Activated CD4-positive, alpha-beta T cell treated with anti-CD3 and anti-CD28 coated beads for 36 hours (primary cell): ENCODE measurements around the gene PRR15L. TPM values are rescaled to one million over a fixed set of nuclear protein-coding genes. Genes with fewer than 3 reads are reported as not detected.
"Not testable (repeated sequence)": the region's sequence is repeated elsewhere in the genome, so short reads cannot be mapped to it uniquely, and the experiment has no call there.

Experiments used
- ATAC-seq: fragments of 200-7000 bp; cut with Tn5 transposase; one replicate; pipeline ENCODE4 v1.10.0; 2021; ENCODE audit warnings: mild to moderate bottlenecking, moderate library complexity
- CTCF ChIA-PET: fragments of 350-600 bp; sonication (Branson Sonifier 250); formaldehyde crosslinking; loops from one replicate; lab custom pipeline; 2021; ENCODE audit warnings: antibody characterized with exemption; lab: Charles Lee
- POLR2A ChIA-PET: fragments of 350-600 bp; sonication (Branson Sonifier 250); formaldehyde crosslinking; loops from one replicate; lab custom pipeline; 2021; ENCODE audit warnings: antibody characterized with exemption, inconsistent platforms; lab: Charles Lee
- DNase-seq: peaks from one replicate; pipeline ENCODE4 v3.0.0-alpha.2; 2020
- H3K27ac Mint-ChIP-seq: one replicate; pipeline ENCODE4 v1.8.0; 2021; ENCODE audit warnings: mixed read lengths
- H3K27me3 Mint-ChIP-seq: one replicate; pipeline ENCODE4 v1.8.0; 2021; ENCODE audit warnings: mixed read lengths
- H3K36me3 Mint-ChIP-seq: one replicate; pipeline ENCODE4 v1.8.0; 2021; ENCODE audit warnings: low read depth, mixed read lengths
- H3K4me1 Mint-ChIP-seq: one replicate; pipeline ENCODE4 v1.8.0; 2021; ENCODE audit warnings: mixed read lengths
- H3K4me3 Mint-ChIP-seq: one replicate; pipeline ENCODE4 v1.8.0; 2021; ENCODE audit warnings: mild to moderate bottlenecking, moderate library complexity, mixed read lengths
- H3K9me3 Mint-ChIP-seq: one replicate; pipeline ENCODE4 v1.8.0; 2021; ENCODE audit warnings: low read depth, mixed read lengths
- intact Hi-C, 2 experiments: fragments of 100-400 bp; cut with DNase I in 1 of 2; cut with micrococcal nuclease in 1 of 2; formaldehyde crosslinking; loops; one replicate each; pipeline versions ENCODE4 v1.14.2 to v1.15.1; 2022 to 2024; cut with DNase I, micrococcal nuclease
- total RNA-seq, 2 experiments: library from RNA; stranded (reverse); gene quantifications; one replicate each; pipeline ENCODE4 v1.2.3, GENCODE V29; 2021

The PRR15L gene
- total RNA-seq, 2 experiments from 2014 or later = not detected

DNA sequence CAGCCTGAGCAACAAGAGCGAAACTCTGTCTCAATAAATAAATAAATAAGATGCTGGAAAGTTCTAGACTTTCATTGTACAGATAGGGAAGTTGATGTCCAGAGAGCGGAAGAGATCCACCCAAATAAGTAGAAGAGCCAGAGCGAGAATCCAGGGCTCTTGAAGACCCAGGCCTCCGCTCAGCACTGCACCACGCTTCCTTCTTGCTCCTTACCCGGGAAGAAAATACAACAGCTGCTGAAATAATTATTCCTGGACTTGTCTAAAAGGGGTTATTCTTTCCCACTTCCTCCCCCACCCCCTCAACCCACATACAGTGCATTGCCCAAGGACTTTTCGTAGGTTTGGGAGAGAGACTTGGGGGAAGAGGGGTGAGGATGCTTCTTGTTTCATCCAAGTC lies 39.9 kb upstream of the PRR15L start:
- Mint-ChIP-seq H3K4me1 (peaks cover 3% of the 10 kb centered on the region), H3K4me3 (no peak overlapping the region), H3K27ac (no peak overlapping the region), H3K27me3 (peaks cover 4% of the 10 kb centered on the region), H3K9me3 (no peaks in the 10 kb centered on the region), H3K36me3 (no peaks in the 10 kb centered on the region)
- intact Hi-C loops = no loop called here
- ChIA-PET POLR2A (no interaction called here), CTCF (no interaction called here)
- DNase-seq (no peak), ATAC-seq (no peak)

DNA sequence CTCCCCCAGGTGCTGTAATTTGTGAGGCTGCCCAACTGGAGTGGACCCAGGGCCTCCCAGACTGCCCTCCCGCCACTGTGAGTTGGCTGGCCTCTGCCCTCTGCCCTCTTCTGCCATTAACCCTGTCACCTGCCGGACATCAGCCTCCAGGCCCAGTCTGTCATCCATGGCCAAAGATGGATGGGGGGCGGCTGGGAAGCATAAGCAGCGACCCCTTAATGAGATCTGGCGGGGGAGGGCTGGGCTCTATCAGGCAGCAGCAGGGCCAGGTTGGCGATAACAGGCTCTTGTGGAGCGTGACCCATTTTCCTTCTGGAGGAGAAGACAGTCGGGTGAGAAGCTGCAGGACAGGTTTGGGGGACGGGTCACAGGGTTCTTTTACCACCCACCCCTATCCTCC lies 38.5 kb upstream of the PRR15L start:
- no peak overlapping the region for H3K27ac Mint-ChIP-seq
- peaks cover 4% of the 10 kb centered on the region for H3K27me3 Mint-ChIP-seq
- DNase-seq = no peak
- peaks cover 3% of the 10 kb centered on the region for H3K4me1 Mint-ChIP-seq
- intact Hi-C loops = no loop called here
- ChIA-PET CTCF (interaction anchor here (1.0 kb wide), 1 partner anchor 19 kb away, joined by 4 read pairs; no protein-coding TSS in a partner anchor), POLR2A (interaction anchor here (0.6 kb wide), 1 partner anchor 59 kb away, joined by 4 read pairs; no protein-coding TSS in a partner anchor)
- H3K4me3 Mint-ChIP-seq = no peak overlapping the region
- ATAC-seq = no peak
- H3K9me3 Mint-ChIP-seq = no peaks in the 10 kb centered on the region
- H3K36me3 Mint-ChIP-seq = no peaks in the 10 kb centered on the region

DNA sequence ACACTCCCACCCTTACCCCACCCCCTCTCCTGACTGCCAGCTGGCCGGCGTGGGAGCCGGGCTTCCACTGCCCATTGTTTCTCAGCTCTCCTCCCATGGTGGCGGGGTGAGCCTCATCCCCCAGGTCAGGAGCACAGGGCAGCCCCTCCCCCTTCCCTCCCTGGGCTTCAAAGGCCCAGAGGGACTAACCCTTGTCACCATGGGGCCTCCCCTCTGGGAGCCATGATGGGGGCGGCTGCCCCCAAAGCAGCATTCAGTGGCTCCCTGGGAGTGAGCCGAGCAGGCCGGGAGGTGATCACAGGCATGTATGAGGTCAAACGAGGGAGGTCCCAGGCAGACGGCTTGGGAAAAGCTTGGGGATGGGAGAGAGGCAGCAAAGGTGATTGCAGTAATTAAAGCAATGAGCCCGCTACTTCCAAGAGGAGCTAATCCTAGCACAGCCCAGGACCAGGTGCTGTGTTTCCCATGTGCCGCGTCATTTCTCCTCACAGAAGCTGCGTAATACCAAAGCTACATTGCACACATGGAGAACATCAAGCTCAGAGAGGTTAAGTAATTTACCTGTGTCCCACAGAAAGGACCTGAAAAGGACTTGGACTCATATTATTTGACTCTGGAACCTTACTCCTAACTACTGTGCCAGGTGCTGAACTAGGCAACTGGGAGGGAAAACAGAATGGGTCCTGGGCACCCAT lies 37.7 kb upstream of the PRR15L start:
- H3K36me3 Mint-ChIP-seq = no peaks in the 10 kb centered on the region
- H3K4me1 Mint-ChIP-seq = peaks cover 3% of the 10 kb centered on the region
- H3K27ac Mint-ChIP-seq = no peak overlapping the region
- POLR2A ChIA-PET = no interaction called here
- CTCF ChIA-PET = interaction anchor here (0.5 to 1.0 kb wide), 8 partner anchors 8 to 138 kb away, joined by 3 to 4 read pairs (median 3); partner anchors contain the start of gene PRR15L
- no peak overlapping the region for H3K4me3 Mint-ChIP-seq
- ATAC-seq (no peak), DNase-seq (no peak)
- peaks cover 4% of the 10 kb centered on the region for H3K27me3 Mint-ChIP-seq
- no peaks in the 10 kb centered on the region for H3K9me3 Mint-ChIP-seq
- intact Hi-C loops = no loop called here

DNA sequence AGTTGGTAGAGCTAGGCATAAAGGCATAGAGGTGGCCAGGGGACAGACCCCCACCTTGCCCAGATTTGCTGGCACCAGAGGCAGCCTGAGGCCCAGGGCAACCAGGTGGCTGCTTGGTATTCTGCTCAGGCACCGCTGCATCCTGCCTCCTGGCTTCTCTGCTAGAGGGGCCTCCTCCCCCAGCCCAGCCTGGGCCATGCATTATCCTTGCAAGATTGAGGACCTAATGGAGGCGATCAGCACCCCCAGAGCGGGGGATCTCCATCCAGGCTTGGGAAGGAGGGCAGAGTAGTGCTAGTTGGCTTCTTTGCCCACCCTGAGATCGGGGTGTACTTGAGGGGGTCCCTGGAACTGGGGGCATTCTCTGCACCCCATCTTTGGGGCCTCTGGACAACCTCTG lies 37.0 kb upstream of the PRR15L start:
- no peak overlapping the region for H3K4me3 Mint-ChIP-seq
- ChIA-PET POLR2A (no interaction called here), CTCF (interaction anchor here (1.0 kb wide), 2 partner anchors 12 to 16 kb away, joined by 3 to 4 read pairs; no protein-coding TSS in a partner anchor)
- H3K9me3 Mint-ChIP-seq = no peaks in the 10 kb centered on the region
- peaks cover 3% of the 10 kb centered on the region for H3K27me3 Mint-ChIP-seq
- ATAC-seq (no peak), DNase-seq (no peak)
- peaks cover 1% of the 10 kb centered on the region for H3K4me1 Mint-ChIP-seq
- intact Hi-C loops = no loop called here
- no peak overlapping the region for H3K27ac Mint-ChIP-seq
- H3K36me3 Mint-ChIP-seq = no peaks in the 10 kb centered on the region

DNA sequence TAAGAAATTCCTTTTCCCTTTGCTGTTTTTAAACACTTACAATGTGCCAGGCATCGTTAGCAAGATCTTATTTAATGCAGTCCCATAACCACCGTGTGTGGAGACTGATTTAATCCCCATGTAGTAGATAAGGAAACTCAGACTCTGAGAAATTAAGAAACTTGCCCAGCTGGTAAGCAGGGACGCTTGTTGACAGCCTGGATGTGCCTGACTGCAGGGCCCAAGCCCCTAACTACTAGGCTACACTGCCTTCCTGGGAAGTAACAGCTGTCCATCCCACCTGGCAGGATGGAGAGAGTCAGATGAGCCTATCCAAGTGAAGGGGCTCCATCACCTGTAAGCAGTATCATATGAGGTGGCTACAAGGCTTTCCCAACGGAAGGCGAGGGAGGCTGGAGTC lies 36.3 kb upstream of the PRR15L start:
- ChIA-PET CTCF (interaction anchor here (0.9 to 1.2 kb wide), 4 partner anchors 11 to 136 kb away, joined by 3 read pairs; no protein-coding TSS in a partner anchor), POLR2A (no interaction called here)
- Mint-ChIP-seq H3K27ac (no peak overlapping the region), H3K4me3 (no peak overlapping the region), H3K4me1 (no peaks in the 10 kb centered on the region), H3K36me3 (no peaks in the 10 kb centered on the region), H3K9me3 (no peaks in the 10 kb centered on the region), H3K27me3 (peaks cover 2% of the 10 kb centered on the region)
- ATAC-seq (no peak), DNase-seq (no peak)
- intact Hi-C loops = no loop called here

DNA sequence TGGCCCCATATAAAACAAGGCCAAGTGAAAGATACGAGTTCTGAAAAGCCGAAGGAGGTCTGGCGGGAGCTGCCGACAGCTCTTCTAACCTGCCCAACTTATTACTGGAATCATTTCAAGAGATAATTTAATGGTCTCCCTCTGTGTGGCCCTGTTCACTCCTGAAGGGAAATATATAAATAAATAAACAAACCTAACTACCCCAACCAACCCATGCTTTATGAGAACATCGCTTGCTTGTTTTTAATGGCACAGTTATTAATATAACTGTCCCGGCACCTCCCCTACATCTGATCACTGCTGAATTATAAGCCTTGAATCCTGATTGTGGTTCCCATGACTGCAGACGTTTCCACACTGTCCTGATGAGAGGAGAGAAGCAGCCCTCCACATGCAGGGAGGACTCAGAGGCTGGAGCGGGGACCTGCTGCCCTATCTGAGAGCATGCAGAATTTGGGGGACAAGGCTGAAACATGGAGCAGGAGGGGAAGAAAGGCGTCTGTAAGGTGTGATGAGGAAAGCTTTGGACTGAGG lies 35.4 kb upstream of the PRR15L start:
- POLR2A ChIA-PET = no interaction called here
- ATAC-seq (no peak), DNase-seq (no peak)
- Mint-ChIP-seq H3K9me3 (no peaks in the 10 kb centered on the region), H3K36me3 (no peaks in the 10 kb centered on the region), H3K4me3 (no peak overlapping the region), H3K27ac (no peak overlapping the region), H3K4me1 (no peaks in the 10 kb centered on the region), H3K27me3 (peaks cover 1% of the 10 kb centered on the region)
- intact Hi-C loops = no loop called here
- CTCF ChIA-PET = interaction anchor here (0.7 to 1.2 kb wide), 5 partner anchors 10 to 137 kb away, joined by 3 read pairs; no protein-coding TSS in a partner anchor

DNA sequence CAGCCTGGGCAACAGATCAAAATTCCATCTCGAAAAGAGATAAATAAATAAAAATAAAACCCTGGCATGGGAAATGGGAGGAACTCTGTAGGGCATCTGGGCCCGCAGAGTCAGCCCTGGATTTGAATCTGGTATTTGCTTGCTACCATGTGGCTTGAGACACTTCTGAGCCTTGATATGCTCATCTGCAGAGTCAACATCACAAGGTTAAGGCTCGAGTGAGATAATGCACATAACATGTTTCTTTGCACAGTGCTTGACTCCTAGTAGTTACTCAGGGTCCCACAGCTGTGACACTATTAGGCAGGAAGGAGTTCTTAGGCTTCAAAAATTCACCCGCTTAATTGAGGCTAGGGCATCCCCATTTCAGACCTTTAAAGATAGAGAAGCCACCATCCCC lies 34.5 kb upstream of the PRR15L start:
- H3K36me3 Mint-ChIP-seq = no peaks in the 10 kb centered on the region
- intact Hi-C loops = no loop called here
- H3K4me1 Mint-ChIP-seq = no peaks in the 10 kb centered on the region
- H3K9me3 Mint-ChIP-seq = no peaks in the 10 kb centered on the region
- no peak overlapping the region for H3K4me3 Mint-ChIP-seq
- no peak for DNase-seq
- H3K27me3 Mint-ChIP-seq = no peaks in the 10 kb centered on the region
- ChIA-PET POLR2A (no interaction called here), CTCF (interaction anchor here (1.0 to 1.6 kb wide), 2 partner anchors 16 to 22 kb away, joined by 3 to 4 read pairs; partner anchors contain the start of gene CDK5RAP3)
- no peak for ATAC-seq
- no peak overlapping the region for H3K27ac Mint-ChIP-seq

DNA sequence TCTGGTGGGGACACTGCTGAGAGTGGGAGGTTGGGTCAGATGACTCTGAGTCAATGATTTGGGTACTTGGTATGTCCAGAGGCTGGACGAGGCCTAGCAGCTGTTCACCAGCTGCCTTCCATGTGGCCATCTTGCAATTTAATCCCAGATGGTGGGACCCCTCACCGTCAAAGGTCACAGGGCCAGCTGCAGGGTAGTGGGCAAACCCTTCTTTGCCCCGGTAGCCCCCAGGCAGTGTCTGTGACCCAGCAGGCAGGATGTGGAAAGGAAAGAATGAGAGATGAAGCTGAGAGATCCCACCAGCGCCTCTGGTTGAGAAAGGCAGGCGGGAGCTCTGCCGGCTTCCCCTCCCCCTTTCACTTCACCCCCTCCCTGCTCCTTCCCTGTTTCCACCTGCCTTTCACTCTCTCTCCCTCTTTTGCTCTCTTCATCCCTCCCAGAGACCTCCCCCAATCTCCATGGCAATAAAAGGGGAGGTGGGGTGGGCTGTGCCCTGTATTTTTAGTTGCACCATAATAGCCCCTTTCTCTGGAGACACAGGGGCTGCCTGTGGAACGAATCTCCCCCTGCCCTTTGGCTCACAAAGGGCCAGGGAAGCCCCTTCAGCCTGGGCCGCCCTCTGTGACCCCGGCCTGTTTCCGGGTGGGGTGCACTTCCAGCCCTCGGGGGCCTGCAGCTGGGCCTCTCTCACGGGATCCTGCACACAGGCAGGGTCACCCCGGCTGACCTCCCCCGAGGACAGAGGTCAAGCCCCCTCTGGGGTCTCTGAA lies 33.5 kb upstream of the PRR15L start:
- H3K27me3 Mint-ChIP-seq = no peaks in the 10 kb centered on the region

DNA sequence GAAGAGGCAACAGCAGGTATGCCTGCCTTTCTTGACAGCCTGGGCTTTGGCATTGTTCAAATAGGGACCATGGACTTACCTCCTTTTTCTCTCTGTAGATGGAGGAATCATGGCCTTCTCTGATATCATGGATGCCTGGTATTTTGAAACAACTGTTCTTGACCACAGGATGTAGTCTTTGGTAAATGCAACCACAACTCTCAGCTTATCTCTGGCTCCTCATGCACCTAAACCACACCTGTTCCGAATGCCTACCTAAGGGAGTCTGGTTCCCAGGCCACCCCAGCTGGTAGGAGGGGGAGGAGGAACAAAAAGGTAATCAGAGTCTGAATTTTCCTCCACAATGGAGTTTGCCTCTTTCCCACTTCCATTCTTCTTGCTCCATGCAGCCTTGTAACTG lies 32.0 kb upstream of the PRR15L start:
- H3K36me3 Mint-ChIP-seq = peaks cover 4% of the 10 kb centered on the region
- H3K27ac Mint-ChIP-seq = no peak overlapping the region
- POLR2A ChIA-PET = no interaction called here
- CTCF ChIA-PET = no interaction called here
- H3K4me3 Mint-ChIP-seq = no peak overlapping the region
- H3K4me1 Mint-ChIP-seq = no peaks in the 10 kb centered on the region
- H3K27me3 Mint-ChIP-seq = no peaks in the 10 kb centered on the region
- intact Hi-C loops = no loop called here
- H3K9me3 Mint-ChIP-seq = no peaks in the 10 kb centered on the region
- ATAC-seq (no peak), DNase-seq (no peak)

More for the DNA sequence above, 33.5 kb upstream of the PRR15L start:
- CTCF ChIA-PET = interaction anchor here (1.1 to 1.6 kb wide), 2 partner anchors 10 to 21 kb away, joined by 3 to 4 read pairs; partner anchors contain the start of gene CDK5RAP3
- DNase-seq = no peak
- no peaks in the 10 kb centered on the region for H3K9me3 Mint-ChIP-seq
- intact Hi-C loops = no loop called here
- no peak overlapping the region for H3K27ac Mint-ChIP-seq
- POLR2A ChIA-PET = no interaction called here
- no peaks in the 10 kb centered on the region for H3K36me3 Mint-ChIP-seq
- no peaks in the 10 kb centered on the region for H3K4me1 Mint-ChIP-seq
- ATAC-seq = no peak
- H3K4me3 Mint-ChIP-seq = no peak overlapping the region

DNA sequence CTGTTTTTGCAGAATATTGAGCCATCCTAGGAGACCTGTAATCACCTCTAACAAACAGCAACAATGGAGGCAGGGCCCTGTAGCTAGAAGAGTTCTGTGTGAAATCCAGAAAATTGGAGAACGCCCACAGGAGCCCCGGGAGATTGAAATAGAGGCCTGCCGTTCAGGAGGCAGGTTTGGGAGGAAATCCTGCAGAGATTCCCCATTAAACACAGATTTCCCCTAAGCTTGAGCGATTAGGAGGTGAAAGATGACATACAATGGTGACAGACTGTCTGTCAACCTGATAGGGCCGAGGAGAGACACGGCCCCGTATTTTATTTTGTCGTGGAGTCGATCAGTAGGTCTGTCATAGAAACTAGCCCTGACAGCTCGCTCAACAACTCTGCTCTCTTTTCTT lies 31.5 kb upstream of the PRR15L start:
- CTCF ChIA-PET = no interaction called here
- Mint-ChIP-seq H3K27ac (no peak overlapping the region), H3K9me3 (no peaks in the 10 kb centered on the region), H3K27me3 (no peaks in the 10 kb centered on the region), H3K36me3 (peaks cover 4% of the 10 kb centered on the region), H3K4me3 (no peak overlapping the region), H3K4me1 (no peaks in the 10 kb centered on the region)
- intact Hi-C loops = no loop called here
- no peak for ATAC-seq
- DNase-seq = no peak
- POLR2A ChIA-PET = no interaction called here

DNA sequence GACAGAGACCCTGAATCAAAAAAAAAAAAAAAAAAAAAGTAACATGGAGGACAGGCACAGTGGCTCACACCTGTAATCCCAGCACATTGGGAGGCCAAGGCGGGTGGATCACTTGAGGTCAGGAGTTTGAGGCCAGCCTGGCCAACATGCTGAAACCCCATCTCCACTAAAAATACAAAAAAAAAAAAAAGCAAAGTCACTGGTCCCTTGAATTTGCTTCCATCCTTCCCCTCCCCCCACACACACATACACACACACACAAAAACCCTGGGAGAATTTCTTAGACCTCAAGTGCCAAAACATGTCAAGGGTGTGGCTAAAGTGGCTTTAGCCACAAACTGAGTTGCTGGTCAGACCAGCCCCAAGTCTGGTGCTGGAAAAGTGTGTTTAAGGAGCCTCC lies 30.8 kb upstream of the PRR15L start:
- intact Hi-C loops, POLR2A ChIA-PET, DNase-seq, H3K4me1 Mint-ChIP-seq, H3K9me3 Mint-ChIP-seq, H3K4me3 Mint-ChIP-seq, H3K36me3 Mint-ChIP-seq, H3K27ac Mint-ChIP-seq, H3K27me3 Mint-ChIP-seq, ATAC-seq: not testable (repeated sequence)
- CTCF ChIA-PET = interaction anchor here (0.5 kb wide), 1 partner anchor 24 kb away, joined by 3 read pairs; no protein-coding TSS in a partner anchor
